ENCODE results near the gene SMIM8.

SMIM8 gene

DNA sequence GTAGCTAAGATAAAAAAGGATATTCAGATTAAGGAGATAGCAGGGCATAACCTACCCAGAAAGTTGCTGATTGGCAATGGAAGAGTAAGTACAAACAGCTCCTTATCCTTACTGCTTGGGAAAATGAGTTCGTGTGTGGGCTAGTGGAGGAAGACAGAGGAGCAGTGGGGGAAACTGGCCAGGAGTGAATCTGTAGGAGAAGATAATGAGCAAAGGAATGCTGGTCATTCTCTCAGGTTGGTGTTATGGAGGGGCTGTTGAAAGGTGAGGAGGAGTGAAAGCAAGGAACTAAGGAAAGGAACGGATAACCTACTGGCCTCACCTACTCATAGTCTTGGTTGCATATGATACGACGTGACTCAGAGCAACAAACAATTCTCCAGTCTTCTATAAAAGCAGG, 14.0 kb downstream of the SMIM8 start:
- no peaks in the 10 kb centered on the region for H3K9me3 Mint-ChIP-seq
- TF ChIP-seq, protein P1, sequence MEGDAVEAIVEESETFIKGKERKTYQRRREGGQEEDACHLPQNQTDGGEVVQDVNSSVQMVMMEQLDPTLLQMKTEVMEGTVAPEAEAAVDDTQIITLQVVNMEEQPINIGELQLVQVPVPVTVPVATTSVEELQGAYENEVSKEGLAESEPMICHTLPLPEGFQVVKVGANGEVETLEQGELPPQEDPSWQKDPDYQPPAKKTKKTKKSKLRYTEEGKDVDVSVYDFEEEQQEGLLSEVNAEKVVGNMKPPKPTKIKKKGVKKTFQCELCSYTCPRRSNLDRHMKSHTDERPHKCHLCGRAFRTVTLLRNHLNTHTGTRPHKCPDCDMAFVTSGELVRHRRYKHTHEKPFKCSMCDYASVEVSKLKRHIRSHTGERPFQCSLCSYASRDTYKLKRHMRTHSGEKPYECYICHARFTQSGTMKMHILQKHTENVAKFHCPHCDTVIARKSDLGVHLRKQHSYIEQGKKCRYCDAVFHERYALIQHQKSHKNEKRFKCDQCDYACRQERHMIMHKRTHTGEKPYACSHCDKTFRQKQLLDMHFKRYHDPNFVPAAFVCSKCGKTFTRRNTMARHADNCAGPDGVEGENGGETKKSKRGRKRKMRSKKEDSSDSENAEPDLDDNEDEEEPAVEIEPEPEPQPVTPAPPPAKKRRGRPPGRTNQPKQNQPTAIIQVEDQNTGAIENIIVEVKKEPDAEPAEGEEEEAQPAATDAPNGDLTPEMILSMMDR (IDR thresholded peaks at IDR 0.05; ENCODE audit: unreplicated experiment in 3 of 3) = no peak
- H3K36me3 Mint-ChIP-seq (ENCODE audit: low read depth) = peaks cover 5% of the 10 kb centered on the region
- H3K27me3 Mint-ChIP-seq (ENCODE audit: low read depth) = no peaks in the 10 kb centered on the region
- no peak overlapping the region for H3K4me3 Mint-ChIP-seq
- H3K4me1 Mint-ChIP-seq = peaks cover 17% of the 10 kb centered on the region
- peak overlapping the region in 1 of 3 experiments; percentile 4 for H3K27ac Mint-ChIP-seq

DNA sequence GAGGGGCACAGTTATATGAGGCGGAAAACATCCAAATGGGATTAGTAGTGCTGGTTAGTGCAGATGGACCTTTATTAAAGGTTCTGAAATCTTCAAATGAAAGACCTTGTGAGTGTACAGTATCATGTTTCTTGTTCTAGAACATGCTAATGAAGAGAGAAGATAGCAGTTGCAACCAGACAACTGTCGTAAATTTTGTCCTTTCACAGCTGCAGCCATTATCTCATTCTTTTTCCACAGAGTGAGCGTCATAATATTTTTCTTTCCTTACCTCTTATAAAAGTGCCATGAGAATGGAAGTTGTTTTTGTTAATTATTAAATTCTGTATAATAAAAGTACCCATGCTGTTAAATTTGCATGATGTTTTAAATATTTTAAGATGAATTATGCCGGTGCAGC, 17.8 kb downstream of the SMIM8 start:
- H3K36me3 Mint-ChIP-seq (ENCODE audit: low read depth) = no peaks in the 10 kb centered on the region
- no peak overlapping the region for H3K4me3 Mint-ChIP-seq

DNA sequence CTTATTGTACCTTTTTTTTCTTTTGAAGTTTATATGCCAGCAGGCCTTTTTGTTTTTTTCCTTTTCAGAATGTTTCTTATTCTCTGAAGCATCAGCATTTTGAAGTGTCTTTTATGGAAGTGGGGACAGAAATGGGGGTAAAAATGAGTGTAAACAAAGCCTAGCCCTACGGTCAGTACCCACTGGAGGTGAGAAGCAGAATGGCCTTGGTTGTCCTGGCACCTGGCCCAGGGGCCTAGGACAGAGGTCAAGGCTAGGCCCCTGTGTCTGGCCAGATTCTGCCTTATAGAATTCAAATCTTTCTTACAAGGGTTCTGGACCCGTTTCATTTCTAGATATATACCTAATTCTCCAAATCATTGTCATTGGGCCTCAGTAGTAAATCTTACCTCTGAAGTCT, 18.8 kb downstream of the SMIM8 start:
- Mint-ChIP-seq H3K4me3 (no peak overlapping the region), H3K4me1 (peaks cover 12% of the 10 kb centered on the region), H3K27me3 (ENCODE audit: low read depth) (no peaks in the 10 kb centered on the region), H3K27ac (no peak overlapping the region), H3K9me3 (no peaks in the 10 kb centered on the region), H3K36me3 (ENCODE audit: low read depth) (no peaks in the 10 kb centered on the region)
- TF ChIP-seq, protein P1 (IDR thresholded peaks at IDR 0.05; ENCODE audit: unreplicated experiment in 3 of 3) = no peak

More for the DNA sequence above, 17.8 kb downstream of the SMIM8 start:
- Mint-ChIP-seq H3K27me3 (ENCODE audit: low read depth) (no peaks in the 10 kb centered on the region), H3K4me1 (peaks cover 12% of the 10 kb centered on the region), H3K9me3 (no peaks in the 10 kb centered on the region), H3K27ac (peak overlapping the region in 2 of 3 experiments; percentile 22 to 55)
- TF ChIP-seq, protein P1 (IDR thresholded peaks at IDR 0.05; ENCODE audit: unreplicated experiment in 3 of 3) = no peak

GRCh38 chr6:87341899-87342298, 19.5 kb downstream of the SMIM8 start:
- TF ChIP-seq, protein P1 (IDR thresholded peaks at IDR 0.05; ENCODE audit: unreplicated experiment in 3 of 3) = no peak
- peaks cover 2% of the 10 kb centered on the region for H3K36me3 Mint-ChIP-seq (ENCODE audit: low read depth)
- H3K27ac Mint-ChIP-seq = peak overlapping the region in 2 of 3 experiments; percentile 35 to 67
- no peak overlapping the region for H3K4me3 Mint-ChIP-seq
- peaks cover 12% of the 10 kb centered on the region for H3K4me1 Mint-ChIP-seq
- no peaks in the 10 kb centered on the region for H3K9me3 Mint-ChIP-seq
- no peaks in the 10 kb centered on the region for H3K27me3 Mint-ChIP-seq (ENCODE audit: low read depth)

DNA sequence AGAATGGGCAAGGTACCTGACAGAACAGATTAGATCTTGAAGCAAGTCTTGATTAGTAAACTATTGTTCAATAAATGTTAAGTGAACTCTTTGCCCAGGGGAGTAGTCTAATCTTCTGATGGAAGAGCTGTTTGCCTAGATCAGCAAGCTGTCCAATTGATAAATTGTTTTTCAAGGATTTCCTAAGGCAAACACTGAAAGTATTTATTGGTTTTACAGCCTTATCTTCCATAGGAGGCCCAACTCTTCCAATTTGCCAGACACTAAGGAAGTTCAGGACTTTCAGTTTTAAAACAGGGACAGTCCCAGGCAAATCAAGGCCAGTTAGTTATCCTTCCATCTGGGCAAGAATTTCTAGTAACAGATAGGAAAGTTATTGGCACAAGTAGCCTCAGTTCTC, 20.4 kb downstream of the SMIM8 start:
- Mint-ChIP-seq H3K4me3 (no peak overlapping the region), H3K27ac (peak overlapping the region in 2 of 3 experiments; percentile 9 to 49), H3K36me3 (ENCODE audit: low read depth) (peaks cover 5% of the 10 kb centered on the region), H3K9me3 (no peaks in the 10 kb centered on the region), H3K4me1 (peaks cover 12% of the 10 kb centered on the region), H3K27me3 (ENCODE audit: low read depth) (no peaks in the 10 kb centered on the region)
- TF ChIP-seq, protein P1 (IDR thresholded peaks at IDR 0.05; ENCODE audit: unreplicated experiment in 3 of 3) = no peak

DNA sequence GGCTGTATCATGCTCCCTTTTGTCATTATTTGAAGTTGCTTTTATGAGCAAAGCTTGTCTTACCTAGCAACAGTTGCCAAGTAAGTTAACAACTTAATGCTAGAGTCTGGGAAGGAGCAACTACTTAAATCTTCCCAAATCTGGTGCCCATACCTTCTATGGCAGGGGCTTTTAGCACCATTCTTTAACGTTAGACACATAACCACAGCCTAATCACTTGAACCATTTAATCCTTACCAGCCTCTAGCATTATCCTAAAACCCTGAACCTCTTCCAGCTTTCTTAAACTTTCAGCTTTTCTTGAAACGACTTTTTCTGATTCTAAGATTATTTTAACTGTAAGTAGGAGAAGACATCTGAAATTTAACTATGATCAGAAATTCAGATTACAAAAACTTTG, 22.3 kb downstream of the SMIM8 start, which contains the start of gene C6orf163:
C6orf163 (plus strand) TSS at position 83 of the 400 bp plus-strand sequence; CDS start at position 370, 287 bp downstream.
- H3K4me1 Mint-ChIP-seq = peaks cover 8% of the 10 kb centered on the region
- TF ChIP-seq, protein P1 (IDR thresholded peaks at IDR 0.05; ENCODE audit: unreplicated experiment in 3 of 3) = no peak
- peaks cover 5% of the 10 kb centered on the region for H3K36me3 Mint-ChIP-seq (ENCODE audit: low read depth)
- no peaks in the 10 kb centered on the region for H3K9me3 Mint-ChIP-seq
- H3K4me3 Mint-ChIP-seq = no peak within 1 kb of the TSS
- no peak within 1 kb of the TSS for H3K27ac Mint-ChIP-seq
- H3K27me3 Mint-ChIP-seq (ENCODE audit: low read depth) = no peaks in the 10 kb centered on the region
